ENCODE measurements around the gene PDE4D.

DNA sequence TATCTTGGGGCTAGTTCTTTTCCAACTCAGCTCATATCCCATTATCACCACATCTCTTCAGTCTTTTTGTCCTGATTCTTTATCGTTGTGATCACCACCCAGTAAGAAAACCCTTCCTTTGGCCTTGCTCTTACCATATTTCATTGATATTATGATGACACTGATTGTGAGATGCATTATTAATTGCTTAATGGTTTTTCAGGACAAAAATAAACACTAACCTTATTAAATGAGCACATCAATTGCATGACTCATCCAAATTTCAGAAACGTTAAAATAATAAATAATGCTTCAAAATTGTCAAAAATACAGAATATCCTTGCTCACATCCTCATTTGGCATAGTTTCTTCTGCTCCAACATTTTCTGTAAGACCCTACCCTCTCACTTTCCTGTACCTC, 270.7 kb downstream of the PDE4D start:
- TF ChIP-seq POLR2A (IDR thresholded peaks at IDR 0.05; ENCODE audit: low read depth, low read length) = no peak
- TF ChIP-seq POLR2AphosphoS5 (IDR thresholded peaks at IDR 0.05; ENCODE audit: low read depth, low read length) = no peak
- TF ChIP-seq TAF1 (IDR thresholded peaks at IDR 0.05; ENCODE audit: borderline replicate concordance, low read depth, low read length) = no peak
